LNCaP clone FGC (cell line): Measurements from ENCODE around the gene NHSL1.

Experiments
- DNase-seq: peaks from one replicate; pipeline ENCODE4 v3.0.0-alpha.2; 2011; ENCODE audit warnings: low read depth
- H3K4me3 ChIP-seq: 2 replicates; pipeline ENCODE4 v1.5.1; 2011; ENCODE audit warnings: mild to moderate bottlenecking, low read depth, low read length, control low read depth
- TF ChIP-seq, protein P1 (sequence below): IDR thresholded peaks from 2 replicates; pipeline ENCODE4 v1.5.1; 2012; ENCODE audit warnings: mild to moderate bottlenecking; ENCODE audit not compliant: control insufficient read depth, insufficient read depth; ENCODE audit errors: extremely low read depth

The NHSL1 gene

DNA sequence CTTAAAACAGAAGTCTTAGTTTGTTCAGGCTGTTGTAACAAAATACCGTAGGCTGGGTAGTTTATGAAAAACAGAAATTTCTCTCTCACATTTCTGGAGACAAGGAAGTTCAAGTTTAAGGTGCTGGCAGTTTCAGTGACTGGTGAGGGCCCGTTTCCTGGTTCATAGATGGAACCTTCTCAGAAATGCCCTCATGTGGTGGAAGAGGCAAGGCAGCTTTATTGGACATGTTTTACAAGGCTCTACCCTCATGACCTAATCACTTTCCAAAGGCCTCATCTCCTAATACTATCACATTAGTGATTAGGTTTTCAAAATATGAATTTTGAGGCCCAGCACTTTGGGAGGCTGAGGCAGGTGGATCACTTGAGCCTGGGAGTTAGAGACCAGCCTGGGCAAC is 92.9 kb downstream of the NHSL1 start:
- DNase-seq: peak; percentile 70
- TF ChIP-seq, protein P1, sequence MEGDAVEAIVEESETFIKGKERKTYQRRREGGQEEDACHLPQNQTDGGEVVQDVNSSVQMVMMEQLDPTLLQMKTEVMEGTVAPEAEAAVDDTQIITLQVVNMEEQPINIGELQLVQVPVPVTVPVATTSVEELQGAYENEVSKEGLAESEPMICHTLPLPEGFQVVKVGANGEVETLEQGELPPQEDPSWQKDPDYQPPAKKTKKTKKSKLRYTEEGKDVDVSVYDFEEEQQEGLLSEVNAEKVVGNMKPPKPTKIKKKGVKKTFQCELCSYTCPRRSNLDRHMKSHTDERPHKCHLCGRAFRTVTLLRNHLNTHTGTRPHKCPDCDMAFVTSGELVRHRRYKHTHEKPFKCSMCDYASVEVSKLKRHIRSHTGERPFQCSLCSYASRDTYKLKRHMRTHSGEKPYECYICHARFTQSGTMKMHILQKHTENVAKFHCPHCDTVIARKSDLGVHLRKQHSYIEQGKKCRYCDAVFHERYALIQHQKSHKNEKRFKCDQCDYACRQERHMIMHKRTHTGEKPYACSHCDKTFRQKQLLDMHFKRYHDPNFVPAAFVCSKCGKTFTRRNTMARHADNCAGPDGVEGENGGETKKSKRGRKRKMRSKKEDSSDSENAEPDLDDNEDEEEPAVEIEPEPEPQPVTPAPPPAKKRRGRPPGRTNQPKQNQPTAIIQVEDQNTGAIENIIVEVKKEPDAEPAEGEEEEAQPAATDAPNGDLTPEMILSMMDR: peak; percentile 54
- H3K4me3 ChIP-seq: no peak overlapping the region

GRCh38 chr6:138405816-138406413 is 93.4 kb downstream of the NHSL1 start:
- H3K4me3 ChIP-seq: peak overlapping the region; percentile 90
- no peak for DNase-seq
- TF ChIP-seq, protein P1: no peak

- TF ChIP-seq, protein P1: no peak
- DNase-seq: no peak
- peak overlapping the region; percentile 90 for H3K4me3 ChIP-seq
Measured at GRCh38 chr6:138404666-138405337, 94.5 kb downstream of the NHSL1 start.

DNA sequence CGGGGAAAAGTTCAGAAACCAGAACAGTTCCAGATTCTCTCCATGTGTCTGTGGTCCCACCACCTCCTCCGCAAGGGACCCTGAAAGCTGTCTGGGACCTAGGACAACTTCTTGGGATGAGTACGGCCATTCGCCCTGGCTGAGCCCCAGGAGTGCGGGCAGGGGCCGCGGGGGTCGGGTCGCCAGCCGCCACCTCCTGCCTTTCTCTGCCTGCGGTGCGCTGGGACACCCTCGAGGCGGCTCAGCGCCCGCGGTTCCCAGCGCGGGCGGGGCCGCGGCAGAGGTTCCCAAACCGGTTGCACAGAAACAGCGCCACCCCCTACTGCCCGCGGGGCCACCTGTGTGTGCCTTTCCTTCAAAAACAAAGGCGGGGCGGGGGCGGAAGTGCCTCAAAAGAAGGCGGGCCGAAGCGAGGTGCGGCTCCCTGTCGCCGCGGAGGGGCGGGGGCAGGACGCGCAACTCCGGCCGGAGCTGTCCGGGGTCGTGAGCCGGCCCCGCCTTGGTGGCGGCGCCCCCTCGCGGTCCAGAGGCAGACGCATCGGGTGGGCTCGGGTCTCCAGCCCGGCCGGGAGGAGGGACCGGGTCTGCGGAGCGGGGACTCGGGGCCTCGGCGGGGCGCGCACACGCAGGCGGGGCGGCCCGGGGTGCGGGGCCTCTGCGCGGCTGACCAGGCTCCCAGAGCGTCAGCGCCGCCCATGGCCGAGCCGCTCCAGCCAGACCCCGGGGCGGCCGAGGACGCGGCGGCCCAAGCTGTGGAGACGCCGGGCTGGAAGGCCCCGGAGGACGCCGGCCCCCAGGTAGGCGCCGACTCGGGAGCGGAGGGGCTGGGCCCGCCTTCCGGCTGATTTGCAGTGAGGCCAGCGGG is 95.3 kb downstream of the NHSL1 start, which contains the start of gene HEBP2:
Gene HEBP2 (plus strand): TSS at position 423 of the 865 bp plus-strand sequence. CDS start 273 bp downstream, at position 696.
- H3K4me3 ChIP-seq: peak within 1 kb of the TSS; percentile 90
- TF ChIP-seq, protein P1: peak; percentile 55

GRCh38 chr6:138403324-138403800 is 95.9 kb downstream of the NHSL1 start:
- TF ChIP-seq, protein P1: no peak
- DNase-seq: no peak
- peak overlapping the region; percentile 90 for H3K4me3 ChIP-seq

More for the DNA sequence above, 95.3 kb downstream of the NHSL1 start, which contains the start of gene HEBP2:
- DNase-seq: peak; percentile 83

- TF ChIP-seq, protein P1: no peak
- H3K4me3 ChIP-seq: no peak overlapping the region
Measured at GRCh38 chr6:138402838-138403187, 96.5 kb downstream of the NHSL1 start.

More at GRCh38 chr6:138402838-138403187, 96.5 kb downstream of the NHSL1 start:
- DNase-seq: no peak
